Panc1 (cell line): ENCODE measurements around the gene RIPK3. TPM values are rescaled to one million over a fixed set of nuclear protein-coding genes. Genes with fewer than 3 reads are reported as not detected.

Experiments
- ATAC-seq: fragments of 200-7000 bp; cut with Tn5 transposase; 2 replicates; pipeline ENCODE4 v1.9.1; 2020; ENCODE audit warnings: mild to moderate bottlenecking, moderate library complexity
- BruUV-seq: library from RNA; stranded (reverse); fragments of 400-500 nt; replicated peaks from 2 replicates; lab custom pipeline; 2021; lab: Mats Ljungman, UMichigan
- CTCF ChIA-PET: fragments of 300-600 bp; sonication (Branson Sonifier 250); formaldehyde crosslinking; loops from one replicate; lab custom pipeline; 2022; ENCODE audit warnings: antibody characterized with exemption; lab: Charles Lee
- POLR2A ChIA-PET: fragments of 300-600 bp; sonication (Branson Sonifier 250); formaldehyde crosslinking; loops from one replicate; lab custom pipeline; 2022; ENCODE audit warnings: antibody characterized with exemption; lab: Charles Lee
- DNase-seq: peaks from one replicate; pipeline ENCODE4 v3.0.0-alpha.2; 2010; ENCODE audit warnings: low read depth, low spot score
- H3K27ac ChIP-seq: 2 replicates; pipeline ENCODE4 v1.5.1; 2011; ENCODE audit warnings: mild to moderate bottlenecking, low read length, inconsistent platforms
- H3K27me3 ChIP-seq: fragments of 200-500 bp; sonication (Bioruptor generic); 2 replicates; pipeline ENCODE4 v1.6.0; 2014; ENCODE audit warnings: low read length, inconsistent platforms; ENCODE audit not compliant: control insufficient read depth, insufficient read depth
- H3K36me3 ChIP-seq: fragments of 200-500 bp; sonication (Bioruptor generic); 2 replicates; pipeline ENCODE4 v1.5.1; 2014; ENCODE audit warnings: inconsistent platforms, mild to moderate bottlenecking, low read length, moderate library complexity; ENCODE audit not compliant: control insufficient read depth, insufficient read depth
- H3K4me1 ChIP-seq: 2 replicates; pipeline ENCODE4 v1.5.1; 2011; ENCODE audit warnings: inconsistent platforms, mild to moderate bottlenecking, low read length, moderate library complexity; ENCODE audit not compliant: control insufficient read depth, insufficient read depth
- H3K4me3 ChIP-seq, 2 experiments: 2 replicates each; pipeline ENCODE4 v1.5.1; 2011 to 2012; ENCODE audit warnings: low read depth in 2 of 2, low read length in 2 of 2, mild to moderate bottlenecking in 2 of 2, inconsistent platforms in 1 of 2, moderate library complexity in 1 of 2
- H3K9me3 ChIP-seq: fragments of 200-500 bp; sonication (Bioruptor generic); 2 replicates; pipeline ENCODE4 v1.5.1; 2014; ENCODE audit warnings: low read depth, mild to moderate bottlenecking, inconsistent platforms, low read length, moderate library complexity; ENCODE audit not compliant: control insufficient read depth, insufficient read depth
- CTCF ChIP-seq: fragments of 450-650 bp; IDR thresholded peaks from 2 replicates; pipeline ENCODE4 v1.5.1; 2017; ENCODE audit warnings: mild to moderate bottlenecking
- POLR2AphosphoS5 ChIP-seq: IDR thresholded peaks from 2 replicates; pipeline ENCODE4 v1.6.1; 2012; ENCODE audit warnings: mild to moderate bottlenecking, low read depth, low read length, moderate library complexity
- REST ChIP-seq, 2 experiments: IDR thresholded peaks; 2 replicates each; pipeline ENCODE4 v1.6.1; 2011 to 2012; ENCODE audit warnings: low read depth in 2 of 2, control low read depth in 1 of 2, low read length in 1 of 2, mild to moderate bottlenecking in 1 of 2, moderate library complexity in 1 of 2; ENCODE audit not compliant: insufficient read depth in 1 of 2
- SIN3A ChIP-seq: IDR thresholded peaks from 2 replicates; pipeline ENCODE4 v1.6.1; 2012; ENCODE audit warnings: low read depth, mild to moderate bottlenecking, low read length, moderate library complexity, borderline replicate concordance; ENCODE audit not compliant: insufficient read depth
- TCF7L2 ChIP-seq: IDR thresholded peaks from 2 replicates; pipeline ENCODE4 v1.6.1; 2011; ENCODE audit warnings: mild to moderate bottlenecking, low read depth, low read length, inconsistent platforms
- in situ Hi-C: cut with HindIII; loops from 2 replicates; pipeline ENCODE4 v1.10.0; 2016; ENCODE audit warnings: low sequenced_read_pairs, low pct_unique_long_range_greater_than_20kb
- intact Hi-C: fragments of 100-400 bp; cut with micrococcal nuclease; formaldehyde crosslinking; loops from one replicate; pipeline ENCODE4 v1.10.0; 2022; ENCODE audit not compliant: unreplicated experiment
- total RNA-seq: library from RNA; stranded (reverse); gene quantifications from one replicate; pipeline ENCODE4 v1.2.1, GENCODE V29; 2021; ENCODE audit not compliant: unreplicated experiment

Gene RIPK3
- total RNA-seq, 1 experiment from 2014 or later = not detected

GRCh38 chr14:24289649-24290280 is 50.0 kb downstream of the RIPK3 start:
- H3K4me1 ChIP-seq = no peaks in the 10 kb centered on the region
- H3K27ac ChIP-seq = no peak overlapping the region
- no peak overlapping the region for H3K4me3 ChIP-seq
- H3K9me3 ChIP-seq = no peaks in the 10 kb centered on the region
- ChIA-PET CTCF (no interaction called here), POLR2A (no interaction called here)
- BruUV-seq = no TSS peak
- intact Hi-C loops (no loop called here), in situ Hi-C loops (no loop called here)
- TF ChIP-seq POLR2AphosphoS5 = no peak
- DNase-seq (no peak), ATAC-seq (no peak)
- no peaks in the 10 kb centered on the region for H3K36me3 ChIP-seq
- H3K27me3 ChIP-seq = no peaks in the 10 kb centered on the region

GRCh38 chr14:24286996-24287395 is 52.8 kb downstream of the RIPK3 start:
- no peaks in the 10 kb centered on the region for H3K36me3 ChIP-seq
- H3K9me3 ChIP-seq = no peaks in the 10 kb centered on the region
- no TSS peak for BruUV-seq
- in situ Hi-C loops = no loop called here
- no peak overlapping the region for H3K4me3 ChIP-seq
- H3K4me1 ChIP-seq = no peaks in the 10 kb centered on the region
- ChIA-PET POLR2A (no interaction called here), CTCF (no interaction called here)
- DNase-seq (no peak), ATAC-seq (no peak)
- H3K27me3 ChIP-seq = no peaks in the 10 kb centered on the region
- TF ChIP-seq SIN3A = no peak
- no peak for TF ChIP-seq POLR2AphosphoS5
- no peak for TF ChIP-seq REST (IDR thresholded peaks at IDR 0.05; ENCODE audit: insufficient read depth in 1 of 2, low read depth in 2 of 2, low read length in 1 of 2)
- no peak for TF ChIP-seq CTCF
- no peak for TF ChIP-seq TCF7L2
- no peak overlapping the region for H3K27ac ChIP-seq
- intact Hi-C loops = no loop called here

Other genes with a start within 250 kb of the RIPK3 start
- 24.5 TPM for gene PCK2, start 245.7 kb downstream of the RIPK3 start, total RNA-seq
- 37.4 TPM for gene DCAF11, start 225.2 kb downstream of the RIPK3 start, total RNA-seq
- 1.4 TPM for gene NRL, start 225.0 kb downstream of the RIPK3 start, total RNA-seq
- 0.46 TPM for gene FITM1, start 209.3 kb downstream of the RIPK3 start, total RNA-seq
- gene PSME1, start 203.8 kb downstream of the RIPK3 start, total RNA-seq = 130 TPM
- gene EMC9, start 198.4 kb downstream of the RIPK3 start, total RNA-seq = 42.5 TPM
- 188 TPM for gene PSME2, start 193.4 kb downstream of the RIPK3 start, total RNA-seq
- 48.6 TPM for gene RNF31, start 192.5 kb downstream of the RIPK3 start, total RNA-seq
- 24.5 TPM for gene IRF9, start 178.7 kb downstream of the RIPK3 start, total RNA-seq
- 9.8 TPM for gene REC8, start 167.9 kb downstream of the RIPK3 start, total RNA-seq
- 103 TPM for gene IPO4, start 151.2 kb downstream of the RIPK3 start, total RNA-seq
- gene TM9SF1, start 144.6 kb downstream of the RIPK3 start, total RNA-seq = 44.7 TPM
- not detected for gene TSSK4, start 134.3 kb downstream of the RIPK3 start, total RNA-seq
- 42.4 TPM for gene CHMP4A, start 126.5 kb downstream of the RIPK3 start, total RNA-seq
- 8.9 TPM for gene MDP1, start 123.9 kb downstream of the RIPK3 start, total RNA-seq
- gene NEDD8, start 107.6 kb downstream of the RIPK3 start, total RNA-seq = 155 TPM
- 45.9 TPM for gene GMPR2, start 107.1 kb downstream of the RIPK3 start, total RNA-seq
- gene TINF2, start 97.4 kb downstream of the RIPK3 start, total RNA-seq = 53.8 TPM
- 2.3 TPM for gene TGM1, start 76.8 kb downstream of the RIPK3 start, total RNA-seq
- gene RABGGTA, start 68.4 kb downstream of the RIPK3 start, total RNA-seq = 30.9 TPM
- gene DHRS1, start 40.2 kb downstream of the RIPK3 start, total RNA-seq = 8.9 TPM
- 25.3 TPM for gene NOP9, start 40.1 kb downstream of the RIPK3 start, total RNA-seq
- 0.18 TPM for gene CIDEB, start 32.0 kb downstream of the RIPK3 start, total RNA-seq
- 6.9 TPM for gene LTB4R2, start 29.9 kb downstream of the RIPK3 start, total RNA-seq
- 4.8 TPM for gene LTB4R, start 28.5 kb downstream of the RIPK3 start, total RNA-seq
- gene ADCY4, start 4.9 kb downstream of the RIPK3 start, total RNA-seq = 0.21 TPM
- gene NFATC4, start 28.2 kb upstream of the RIPK3 start, total RNA-seq = 0.36 TPM
- gene NYNRIN, start 59.0 kb upstream of the RIPK3 start, total RNA-seq = 0.31 TPM
- 1.0 TPM for gene CBLN3, start 89.7 kb upstream of the RIPK3 start, total RNA-seq
- 37.6 TPM for gene KHNYN, start 90.0 kb upstream of the RIPK3 start, total RNA-seq
- gene SDR39U1, start 102.8 kb upstream of the RIPK3 start, total RNA-seq = 54.2 TPM
- gene CMA1, start 168.3 kb upstream of the RIPK3 start, total RNA-seq = not detected
- gene CTSG, start 236.3 kb upstream of the RIPK3 start, total RNA-seq = not detected